Vagina (tissue), 2 donors: ENCODE results near the gene AP3B2.

Source experiments
- CTCF ChIP-seq, 3 experiments: fragments of 450-650 bp in 2 of 3; fragments of 200-600 bp in 1 of 3; sonication (generic) in 1 of 3; IDR thresholded peaks; one replicate each; pipeline ENCODE4 v1.5.1; 2017 to 2019; ENCODE audit warnings: antibody characterized with exemption in 3 of 3, mild to moderate bottlenecking in 2 of 3, moderate library complexity in 2 of 3
- POLR2A ChIP-seq, 2 donors: fragments of 450-650 bp; IDR thresholded peaks; one replicate each; pipeline ENCODE4 v1.6.1; 2017; ENCODE audit warnings: antibody characterized with exemption in 2 of 2, mild to moderate bottlenecking in 2 of 2, moderate library complexity in 2 of 2

GRCh38 chr15:82710926-82711490 is 1.3 kb upstream of the AP3B2 start:
- TF ChIP-seq CTCF (IDR thresholded peaks at IDR 0.05) (no peak), POLR2A (IDR thresholded peaks at IDR 0.05) (no peak)
